Esophagus squamous epithelium (tissue), 4 donors: Measurements from ENCODE around the gene GREB1L.

Experiments
- CTCF ChIP-seq, 6 experiments: fragments of 450-650 bp in 4 of 6; fragments of 200-600 bp in 2 of 6; sonication (generic) in 2 of 6; IDR thresholded peaks; one replicate each; pipeline ENCODE4 v1.5.1; 2016 to 2019; ENCODE audit warnings: antibody characterized with exemption in 6 of 6, mild to moderate bottlenecking in 4 of 6, moderate library complexity in 4 of 6
- POLR2A ChIP-seq, 4 donors: fragments of 450-650 bp; IDR thresholded peaks; one replicate each; pipeline ENCODE4 v1.6.1; 2017; ENCODE audit warnings: antibody characterized with exemption in 4 of 4, mild to moderate bottlenecking in 4 of 4, moderate library complexity in 3 of 4

- TF ChIP-seq POLR2A (IDR thresholded peaks at IDR 0.05) (no peak), CTCF (IDR thresholded peaks at IDR 0.05) (no peak)
Observed at GRCh38 chr18:21363348-21363747, 121.3 kb downstream of the GREB1L start.
